ENCODE measurements around the gene ARHGAP1. TPM values are rescaled to one million over a fixed set of nuclear protein-coding genes. Genes with fewer than 3 reads are reported as not detected.

ARHGAP1 gene
- total and polyA plus RNA-seq, 2 of the 13 experiments (the other 11 are each of a cell fraction or from before 2014, with no cell fraction given), result 18.6 to 30.3 TPM

DNA sequence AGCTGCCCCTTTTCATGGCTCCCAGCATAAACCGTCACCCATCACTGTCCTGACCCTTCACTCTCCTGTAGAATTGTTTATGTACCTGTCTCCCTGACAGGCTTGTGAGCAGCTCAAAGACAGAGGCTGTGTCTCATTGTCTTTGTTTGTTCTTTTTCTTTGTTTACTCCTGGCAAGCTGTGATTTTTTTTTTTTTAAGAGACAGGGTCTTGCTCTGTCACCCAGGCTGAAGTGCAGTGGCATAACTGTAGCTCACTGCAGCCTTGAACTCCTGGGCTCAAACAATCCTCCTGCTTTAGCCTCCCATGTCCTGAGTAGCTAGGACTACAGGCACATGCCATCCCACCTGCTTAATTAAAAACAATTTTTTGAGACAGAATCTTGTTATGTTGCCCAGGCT lies 9.7 kb downstream of the ARHGAP1 start (continued):
- TF ChIP-seq, protein P1, sequence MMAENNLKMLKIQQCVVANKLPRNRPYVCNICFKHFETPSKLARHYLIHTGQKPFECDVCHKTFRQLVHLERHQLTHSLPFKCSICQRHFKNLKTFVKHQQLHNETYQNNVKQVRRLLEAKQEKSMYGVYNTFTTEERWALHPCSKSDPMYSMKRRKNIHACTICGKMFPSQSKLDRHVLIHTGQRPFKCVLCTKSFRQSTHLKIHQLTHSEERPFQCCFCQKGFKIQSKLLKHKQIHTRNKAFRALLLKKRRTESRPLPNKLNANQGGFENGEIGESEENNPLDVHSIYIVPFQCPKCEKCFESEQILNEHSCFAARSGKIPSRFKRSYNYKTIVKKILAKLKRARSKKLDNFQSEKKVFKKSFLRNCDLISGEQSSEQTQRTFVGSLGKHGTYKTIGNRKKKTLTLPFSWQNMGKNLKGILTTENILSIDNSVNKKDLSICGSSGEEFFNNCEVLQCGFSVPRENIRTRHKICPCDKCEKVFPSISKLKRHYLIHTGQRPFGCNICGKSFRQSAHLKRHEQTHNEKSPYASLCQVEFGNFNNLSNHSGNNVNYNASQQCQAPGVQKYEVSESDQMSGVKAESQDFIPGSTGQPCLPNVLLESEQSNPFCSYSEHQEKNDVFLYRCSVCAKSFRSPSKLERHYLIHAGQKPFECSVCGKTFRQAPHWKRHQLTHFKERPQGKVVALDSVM (CRISPR knock-in tag; IDR thresholded peaks at IDR 0.05), result peak; percentile 98
- TF ChIP-seq ZNF614 (CRISPR knock-in tag; IDR thresholded peaks at IDR 0.05; ENCODE audit: borderline replicate concordance) (0 out of 2 replicates have a peak, but pooled peaks have one; percentile 50), ZMAT3 (CRISPR knock-in tag; conservative IDR thresholded peaks at IDR 0.05) (no peak), RARA (CRISPR knock-in tag; IDR thresholded peaks at IDR 0.05) (peak; percentile 67), EP300 (IDR thresholded peaks at IDR 0.05; ENCODE audit: low read depth in 2 of 2, low read length in 2 of 2) (peak in 1 of 2 experiments; percentile 39; a peak in 1 of 4 replicates), EP300 (CRISPR knock-in tag; IDR thresholded peaks at IDR 0.05; ENCODE audit: borderline replicate concordance) (no peak), TBX2 (CRISPR knock-in tag; IDR thresholded peaks at IDR 0.05; ENCODE audit: borderline replicate concordance) (peak; percentile 52; the same call in 1 of the 2 replicates), TBP (CRISPR knock-in tag; IDR thresholded peaks at IDR 0.05) (no peak), SOX6 (IDR thresholded peaks at IDR 0.05) (no peak), SOX6 (CRISPR knock-in tag; IDR thresholded peaks at IDR 0.05) (peak; percentile 88), SOX5 (CRISPR knock-in tag; IDR thresholded peaks at IDR 0.05; ENCODE audit: borderline replicate concordance) (peak; percentile 84), SAP130 (CRISPR knock-in tag; IDR thresholded peaks at IDR 0.05; ENCODE audit: low read depth) (peak; percentile 9; the same call in 1 of the 2 replicates), HNRNPK (IDR thresholded peaks at IDR 0.05; ENCODE audit: low read depth, low read length, poor library complexity, severe bottlenecking) (no peak), MATR3 (CRISPR knock-in tag; IDR thresholded peaks at IDR 0.05) (no peak), NR2F6 (IDR thresholded peaks at IDR 0.05) (peak; percentile 37), NR2F6 (CRISPR knock-in tag; IDR thresholded peaks at IDR 0.05) (0 out of 2 replicates have a peak, but pooled peaks have one; percentile 10), MED1 (CRISPR knock-in tag; IDR thresholded peaks at IDR 0.05) (0 out of 2 replicates have a peak, but pooled peaks have one; percentile 45), ZNF563 (CRISPR knock-in tag; IDR thresholded peaks at IDR 0.05) (no peak), ZNF160 (CRISPR knock-in tag; IDR thresholded peaks at IDR 0.05) (no peak), ADNP (CRISPR knock-in tag; IDR thresholded peaks at IDR 0.05) (no peak), FOXJ3 (CRISPR knock-in tag; IDR thresholded peaks at IDR 0.05; ENCODE audit: borderline replicate concordance) (0 out of 2 replicates have a peak, but pooled peaks have one; percentile 34), SSRP1 (CRISPR knock-in tag; IDR thresholded peaks at IDR 0.05) (no peak), PHF21A (CRISPR knock-in tag; IDR thresholded peaks at IDR 0.05) (peak; percentile 68)

Measured in HepG2 (cell line).